Measurements from ENCODE around the gene KCNJ6.

DNA sequence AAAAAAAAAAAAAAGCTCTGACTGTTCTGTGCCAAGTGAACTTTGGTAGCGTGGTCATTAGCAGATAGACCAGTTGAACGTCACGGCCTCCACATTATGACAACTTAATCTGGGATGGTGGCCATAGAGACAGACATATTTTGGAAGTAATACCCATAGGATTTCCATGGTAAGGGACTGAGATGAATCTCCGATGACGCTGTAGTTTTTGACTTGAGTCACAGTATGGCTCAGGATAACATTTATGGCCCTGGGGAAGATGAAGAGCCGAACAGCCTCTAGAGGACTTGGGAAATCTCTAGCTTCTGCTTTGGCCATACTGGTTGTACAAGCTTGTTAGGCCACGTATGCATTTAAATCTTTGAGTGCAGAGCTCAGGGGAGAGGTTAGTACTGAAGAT lies 214.0 kb downstream of the KCNJ6 start:
- TF ChIP-seq, protein P1, sequence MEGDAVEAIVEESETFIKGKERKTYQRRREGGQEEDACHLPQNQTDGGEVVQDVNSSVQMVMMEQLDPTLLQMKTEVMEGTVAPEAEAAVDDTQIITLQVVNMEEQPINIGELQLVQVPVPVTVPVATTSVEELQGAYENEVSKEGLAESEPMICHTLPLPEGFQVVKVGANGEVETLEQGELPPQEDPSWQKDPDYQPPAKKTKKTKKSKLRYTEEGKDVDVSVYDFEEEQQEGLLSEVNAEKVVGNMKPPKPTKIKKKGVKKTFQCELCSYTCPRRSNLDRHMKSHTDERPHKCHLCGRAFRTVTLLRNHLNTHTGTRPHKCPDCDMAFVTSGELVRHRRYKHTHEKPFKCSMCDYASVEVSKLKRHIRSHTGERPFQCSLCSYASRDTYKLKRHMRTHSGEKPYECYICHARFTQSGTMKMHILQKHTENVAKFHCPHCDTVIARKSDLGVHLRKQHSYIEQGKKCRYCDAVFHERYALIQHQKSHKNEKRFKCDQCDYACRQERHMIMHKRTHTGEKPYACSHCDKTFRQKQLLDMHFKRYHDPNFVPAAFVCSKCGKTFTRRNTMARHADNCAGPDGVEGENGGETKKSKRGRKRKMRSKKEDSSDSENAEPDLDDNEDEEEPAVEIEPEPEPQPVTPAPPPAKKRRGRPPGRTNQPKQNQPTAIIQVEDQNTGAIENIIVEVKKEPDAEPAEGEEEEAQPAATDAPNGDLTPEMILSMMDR (conservative IDR thresholded peaks at IDR 0.05; ENCODE audit: low read depth, low read length): no peak
- TF ChIP-seq EZH2 (IDR thresholded peaks at IDR 0.05; ENCODE audit: borderline replicate concordance, low read depth, low read length, poor library complexity, severe bottlenecking): no peak

Measured in A673 (cell line).